Brain microvascular endothelial cell (primary cell): Measurements from ENCODE around the gene ZNF302.

Experiments
- DNase-seq: peaks from one replicate; pipeline ENCODE4 v3.0.0-alpha.2; 2020
- H3K27ac ChIP-seq: fragments of 250-450 bp; sonication (Bioruptor Pico); 2 replicates; pipeline ENCODE4 v1.5.1; 2020; ENCODE audit warnings: mild to moderate bottlenecking, moderate library complexity
- H3K27me3 ChIP-seq: fragments of 250-450 bp; sonication (Bioruptor Pico); replicated peaks from 2 replicates; pipeline ENCODE4 v1.5.1; 2020; ENCODE audit warnings: mild to moderate bottlenecking
- H3K36me3 ChIP-seq: fragments of 250-450 bp; sonication (Bioruptor Pico); replicated peaks from 2 replicates; pipeline ENCODE4 v1.5.1; 2020; ENCODE audit warnings: mild to moderate bottlenecking
- H3K4me3 ChIP-seq: 2 replicates; pipeline ENCODE4 v1.5.1; 2011; ENCODE audit warnings: low read depth, mild to moderate bottlenecking, control low read depth, low read length, moderate library complexity
- in situ Hi-C: cut with HindIII; loops from 2 replicates; pipeline ENCODE4 v1.10.0; 2017; ENCODE audit warnings: low sequenced_read_pairs, low pct_ligation_motif_present
- TF ChIP-seq, protein P1 (sequence below): IDR thresholded peaks from 2 replicates; pipeline ENCODE4 v1.5.1; 2011; ENCODE audit warnings: low read depth, mild to moderate bottlenecking, moderate library complexity, low read length, control low read depth, inconsistent platforms; ENCODE audit errors: missing control alignments

The ZNF302 gene

DNA sequence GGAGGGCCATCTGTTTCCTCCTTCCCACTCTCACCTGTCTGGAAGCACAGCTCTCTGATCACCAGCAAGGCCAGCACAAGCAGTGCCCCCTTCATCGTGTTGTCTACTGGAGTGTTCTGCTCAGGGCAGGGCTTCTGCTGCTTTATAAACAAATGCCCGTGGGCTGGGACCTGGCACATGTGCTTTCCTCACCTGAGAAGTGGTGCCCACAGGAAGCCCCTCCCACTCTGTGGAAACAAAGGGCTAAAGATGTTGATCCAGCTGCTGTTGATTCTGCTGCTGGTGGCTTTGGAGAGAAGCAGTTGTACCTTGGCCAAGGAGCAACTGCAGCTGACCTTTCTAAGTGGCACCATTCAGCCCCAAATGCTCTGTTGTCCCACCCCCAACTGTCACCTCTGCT lies 30.2 kb downstream of the ZNF302 start:
- Histone ChIP-seq H3K27me3 (no peaks in the 10 kb centered on the region), H3K4me3 (no peak overlapping the region), H3K36me3 (no peaks in the 10 kb centered on the region), H3K27ac (no peak overlapping the region)
- TF ChIP-seq, protein P1, sequence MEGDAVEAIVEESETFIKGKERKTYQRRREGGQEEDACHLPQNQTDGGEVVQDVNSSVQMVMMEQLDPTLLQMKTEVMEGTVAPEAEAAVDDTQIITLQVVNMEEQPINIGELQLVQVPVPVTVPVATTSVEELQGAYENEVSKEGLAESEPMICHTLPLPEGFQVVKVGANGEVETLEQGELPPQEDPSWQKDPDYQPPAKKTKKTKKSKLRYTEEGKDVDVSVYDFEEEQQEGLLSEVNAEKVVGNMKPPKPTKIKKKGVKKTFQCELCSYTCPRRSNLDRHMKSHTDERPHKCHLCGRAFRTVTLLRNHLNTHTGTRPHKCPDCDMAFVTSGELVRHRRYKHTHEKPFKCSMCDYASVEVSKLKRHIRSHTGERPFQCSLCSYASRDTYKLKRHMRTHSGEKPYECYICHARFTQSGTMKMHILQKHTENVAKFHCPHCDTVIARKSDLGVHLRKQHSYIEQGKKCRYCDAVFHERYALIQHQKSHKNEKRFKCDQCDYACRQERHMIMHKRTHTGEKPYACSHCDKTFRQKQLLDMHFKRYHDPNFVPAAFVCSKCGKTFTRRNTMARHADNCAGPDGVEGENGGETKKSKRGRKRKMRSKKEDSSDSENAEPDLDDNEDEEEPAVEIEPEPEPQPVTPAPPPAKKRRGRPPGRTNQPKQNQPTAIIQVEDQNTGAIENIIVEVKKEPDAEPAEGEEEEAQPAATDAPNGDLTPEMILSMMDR: no peak
- DNase-seq: no peak
- in situ Hi-C loops: no loop called here

DNA sequence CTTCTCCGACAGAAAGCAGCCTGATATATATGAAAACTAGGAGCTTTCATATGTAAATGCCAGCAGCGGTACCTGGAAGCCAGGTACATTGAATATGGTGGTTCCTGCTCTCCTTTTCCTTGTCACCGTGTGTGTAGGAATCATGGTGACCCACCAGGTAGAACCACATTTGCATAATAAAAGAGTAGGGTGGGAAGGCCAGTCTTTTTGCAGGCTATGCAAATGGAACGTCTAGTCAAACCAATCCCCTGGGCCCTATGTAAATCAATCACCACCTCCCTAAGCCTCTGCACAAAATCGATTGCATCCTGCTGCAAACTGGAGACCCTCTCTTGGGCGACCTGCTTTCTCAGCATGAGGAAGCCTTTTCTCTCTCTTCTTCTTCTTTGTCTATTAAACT lies 34.4 kb downstream of the ZNF302 start:
- H3K4me3 ChIP-seq: no peak overlapping the region
- TF ChIP-seq, protein P1: no peak
- H3K36me3 ChIP-seq: no peaks in the 10 kb centered on the region
- no peaks in the 10 kb centered on the region for H3K27me3 ChIP-seq
- no peak overlapping the region for H3K27ac ChIP-seq
- in situ Hi-C loops: no loop called here
- DNase-seq: no peak

DNA sequence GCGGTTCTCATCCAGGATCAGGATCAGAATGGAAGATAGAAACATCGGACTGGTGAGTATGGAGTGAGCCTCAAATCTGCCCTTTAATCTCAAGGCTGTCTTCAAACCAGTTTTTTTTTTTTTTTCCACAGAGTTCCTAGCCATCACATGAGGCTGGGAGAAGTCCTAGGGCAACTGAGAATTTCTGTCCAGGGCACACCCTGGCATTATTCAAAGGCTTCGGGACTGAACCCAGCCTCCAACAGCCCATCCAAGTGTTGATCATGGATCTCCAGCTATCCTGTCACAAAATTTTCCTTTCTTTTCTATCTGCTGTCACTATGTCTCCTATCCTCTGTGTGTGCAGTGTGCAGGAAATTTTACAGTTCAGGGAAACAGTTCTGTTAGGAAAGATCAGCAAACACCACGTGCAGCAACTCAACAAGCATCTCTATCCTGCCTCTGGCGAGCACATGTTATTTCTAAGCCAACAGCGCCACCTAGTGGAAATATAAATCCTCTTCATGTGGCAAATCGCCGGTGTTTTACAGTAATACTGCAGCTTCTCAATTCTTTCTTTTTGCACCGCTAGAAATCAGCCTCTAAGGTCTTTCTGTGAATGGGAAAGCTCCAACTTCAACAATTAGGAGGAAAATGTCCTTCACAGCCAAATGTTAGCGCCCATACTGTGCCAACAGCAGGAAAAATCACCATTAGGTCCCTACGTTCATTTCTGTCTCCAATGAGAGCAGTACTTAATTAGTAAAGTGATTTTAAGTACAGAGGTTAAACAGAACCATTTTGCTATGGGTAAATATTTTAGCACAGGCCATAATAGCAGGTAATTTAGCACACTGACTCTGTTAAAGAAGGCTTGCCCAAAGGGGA lies 35.1 kb downstream of the ZNF302 start:
- Histone ChIP-seq H3K27me3 (no peaks in the 10 kb centered on the region), H3K4me3 (no peak overlapping the region), H3K27ac (no peak overlapping the region), H3K36me3 (no peaks in the 10 kb centered on the region)
- TF ChIP-seq, protein P1: peak; percentile 62
- peak; percentile 68 for DNase-seq
- in situ Hi-C loops: no loop called here

DNA sequence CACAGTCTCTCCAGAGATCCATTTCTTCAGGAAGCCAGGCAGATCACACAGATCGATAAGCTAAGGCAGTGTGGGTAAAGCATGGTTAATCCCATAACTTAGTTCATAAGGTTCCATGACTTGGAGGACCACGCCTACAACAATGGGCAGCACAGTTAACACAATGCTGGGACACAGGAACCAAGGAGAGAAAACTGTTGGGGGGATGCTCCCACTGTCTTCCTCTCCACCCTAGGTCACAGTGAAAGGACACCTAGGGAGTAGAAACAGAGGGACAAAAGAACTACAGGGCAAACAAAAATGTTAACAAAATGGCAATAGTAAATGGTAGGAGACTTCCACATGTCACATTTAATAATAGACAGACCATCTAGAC lies 35.8 kb downstream of the ZNF302 start:
- Histone ChIP-seq H3K27me3 (no peaks in the 10 kb centered on the region), H3K4me3 (no peak overlapping the region), H3K27ac (no peak overlapping the region), H3K36me3 (no peaks in the 10 kb centered on the region)
- TF ChIP-seq, protein P1: no peak
- DNase-seq: no peak
- in situ Hi-C loops: no loop called here

DNA sequence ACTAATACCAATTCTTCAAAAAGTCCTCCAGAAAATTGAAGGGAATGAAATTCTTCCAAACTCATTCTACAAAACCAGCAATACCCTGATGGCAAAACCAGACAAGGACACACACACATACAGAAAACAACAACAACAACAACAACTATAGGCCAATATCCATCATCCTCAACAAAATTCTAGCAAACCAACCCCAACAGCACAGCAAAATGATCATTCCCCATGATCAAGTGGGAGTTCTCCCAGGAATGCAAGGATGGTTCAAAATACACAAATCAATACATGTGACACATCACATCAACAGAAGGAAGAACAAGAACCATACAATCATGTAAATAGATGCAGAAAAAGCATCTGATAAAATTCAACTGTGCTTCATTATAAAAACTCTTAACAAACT lies 37.9 kb downstream of the ZNF302 start:
- DNase-seq: no peak
- in situ Hi-C loops: no loop called here
- no peak overlapping the region for H3K4me3 ChIP-seq
- no peak overlapping the region for H3K27ac ChIP-seq
- no peaks in the 10 kb centered on the region for H3K27me3 ChIP-seq
- H3K36me3 ChIP-seq: no peaks in the 10 kb centered on the region
- TF ChIP-seq, protein P1: no peak

DNA sequence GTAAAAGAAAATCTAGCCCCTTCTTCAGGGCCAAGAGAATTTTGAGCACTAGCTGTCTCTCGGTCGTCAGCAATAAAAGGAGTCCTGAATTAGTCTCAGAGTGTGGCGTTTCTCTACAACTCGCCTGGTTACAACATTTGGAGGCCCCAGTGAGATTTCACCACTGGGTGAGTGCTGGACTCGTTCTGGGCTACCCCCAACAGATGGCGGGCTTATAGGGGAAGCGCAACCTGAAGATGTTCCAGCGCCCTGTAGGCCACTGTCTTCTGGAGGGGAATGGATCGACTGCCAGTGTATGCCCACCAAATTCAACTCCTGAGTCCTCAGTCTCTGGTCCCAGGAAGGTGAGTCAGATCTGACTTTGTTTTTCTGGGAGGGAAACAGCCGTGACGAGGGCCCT lies 44.9 kb downstream of the ZNF302 start:
- DNase-seq: no peak
- Histone ChIP-seq H3K27me3 (no peaks in the 10 kb centered on the region), H3K36me3 (no peaks in the 10 kb centered on the region), H3K27ac (no peak overlapping the region), H3K4me3 (no peak overlapping the region)
- in situ Hi-C loops: no loop called here
- TF ChIP-seq, protein P1: no peak
